Measurements from ENCODE around the gene KLHDC9.

The KLHDC9 gene

DNA sequence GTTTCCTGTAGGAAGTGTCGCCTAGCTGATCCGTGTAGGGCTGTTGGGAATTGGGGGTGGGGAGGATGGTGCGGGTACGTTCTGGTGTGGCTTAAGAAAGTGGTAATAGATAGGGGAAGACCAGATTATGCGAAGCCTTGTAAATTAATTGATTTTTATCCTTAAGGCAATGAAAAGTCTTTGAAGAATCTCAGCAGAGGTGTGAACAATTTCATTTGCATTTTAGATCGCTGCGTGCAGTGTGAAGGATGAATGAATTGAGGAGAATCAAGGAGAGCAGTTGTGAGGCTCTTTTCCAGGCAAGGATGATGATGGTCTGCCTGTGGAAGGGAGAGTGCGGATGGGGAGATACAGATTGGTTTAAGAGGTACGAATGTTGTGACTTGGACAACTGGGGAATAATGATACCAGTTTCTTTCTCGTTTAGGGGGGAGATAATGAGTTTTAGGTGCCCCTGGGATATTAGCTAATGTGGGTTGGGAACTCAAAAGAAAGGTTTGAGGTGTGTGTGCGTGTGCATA is 35.1 kb downstream of the KLHDC9 start:
- DNase-seq = no peak

DNA sequence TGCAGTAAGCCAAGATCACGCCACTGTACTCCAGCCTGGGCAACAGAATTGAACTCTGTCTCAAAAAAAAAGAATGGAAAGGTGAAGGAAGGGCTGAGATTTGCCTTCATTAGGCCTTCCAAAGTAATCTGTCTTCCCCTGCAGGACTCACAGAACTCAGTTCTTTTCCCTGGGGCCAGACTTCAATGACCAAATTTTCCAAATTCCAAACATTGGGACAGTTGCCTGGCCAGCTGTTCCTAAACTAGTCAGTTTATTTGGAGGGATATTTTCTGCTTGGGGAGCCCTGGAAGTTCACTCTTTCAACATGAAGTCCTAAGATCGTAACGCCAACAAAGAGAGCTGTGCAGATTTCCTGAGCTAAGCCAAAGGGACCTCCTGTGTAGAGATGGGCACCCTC is 39.7 kb downstream of the KLHDC9 start:
- no peak for DNase-seq

DNA sequence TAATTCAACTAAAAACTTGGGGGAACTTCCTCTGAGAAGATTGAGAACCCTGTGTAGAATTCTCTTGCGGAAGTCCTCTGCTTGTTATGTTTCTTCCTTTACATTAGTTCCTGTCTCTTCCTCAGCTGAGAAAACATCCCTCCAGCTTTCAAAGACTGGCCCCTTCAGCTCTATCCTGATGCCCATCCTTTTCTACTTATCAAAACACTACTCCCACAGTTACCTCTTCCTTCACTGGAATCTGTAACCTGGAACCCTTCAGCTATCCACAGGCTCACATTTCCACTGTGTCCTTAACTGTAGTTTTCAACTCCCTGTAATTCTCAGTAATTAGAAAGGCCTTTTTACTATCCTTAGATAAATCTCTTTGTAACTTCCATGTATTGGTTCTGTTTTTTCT is 40.3 kb downstream of the KLHDC9 start:
- DNase-seq = no peak

DNA sequence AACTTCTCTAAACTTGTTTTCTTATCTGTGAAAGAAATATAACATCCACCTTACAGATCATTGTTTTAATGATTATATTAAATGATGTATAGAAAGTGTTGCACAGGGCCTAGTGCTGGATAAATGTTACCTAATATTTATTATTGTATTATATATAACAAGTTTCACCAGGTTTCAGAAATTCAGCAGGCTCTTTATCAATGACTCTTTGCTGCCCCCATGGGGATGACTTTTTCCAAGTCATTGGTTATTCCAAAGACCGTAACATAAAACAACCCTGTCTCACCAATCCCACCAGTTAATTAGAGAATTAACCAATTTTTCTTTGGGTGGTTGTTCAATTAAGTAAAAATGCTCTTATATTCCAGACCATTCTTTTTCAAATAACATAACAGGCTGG is 41.6 kb downstream of the KLHDC9 start:
- DNase-seq = peak; percentile 35

DNA sequence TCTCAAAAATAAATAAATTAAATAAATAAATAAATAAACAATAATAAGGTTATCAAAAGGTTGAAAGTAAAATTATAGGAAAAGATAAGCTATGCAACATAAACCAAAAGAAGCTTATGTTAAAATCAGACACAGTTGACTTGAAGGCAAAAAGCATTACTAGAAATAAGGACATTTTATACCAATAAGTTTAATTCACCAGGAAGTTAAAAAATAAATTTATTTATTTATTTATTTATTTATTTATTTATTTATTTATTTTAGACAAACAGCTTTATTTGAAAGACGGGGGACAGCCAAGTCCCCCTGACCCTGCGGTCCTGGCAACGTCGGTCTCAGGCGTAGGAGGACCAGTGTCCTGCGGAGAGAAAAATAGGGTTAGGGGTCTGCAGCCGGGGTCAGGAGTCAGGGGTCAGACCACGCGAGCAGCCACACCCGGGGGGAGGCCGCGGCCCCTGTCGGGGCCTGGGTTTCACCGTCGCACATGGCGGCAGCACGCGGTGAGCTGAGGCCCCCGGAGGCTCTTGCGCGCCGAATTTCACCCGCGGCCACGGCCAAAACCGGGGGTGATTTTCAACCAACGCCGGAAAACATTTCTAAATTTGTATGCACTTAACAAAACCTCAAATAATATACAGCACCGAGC is 42.7 kb downstream of the KLHDC9 start:
- DNase-seq = no peak

DNA sequence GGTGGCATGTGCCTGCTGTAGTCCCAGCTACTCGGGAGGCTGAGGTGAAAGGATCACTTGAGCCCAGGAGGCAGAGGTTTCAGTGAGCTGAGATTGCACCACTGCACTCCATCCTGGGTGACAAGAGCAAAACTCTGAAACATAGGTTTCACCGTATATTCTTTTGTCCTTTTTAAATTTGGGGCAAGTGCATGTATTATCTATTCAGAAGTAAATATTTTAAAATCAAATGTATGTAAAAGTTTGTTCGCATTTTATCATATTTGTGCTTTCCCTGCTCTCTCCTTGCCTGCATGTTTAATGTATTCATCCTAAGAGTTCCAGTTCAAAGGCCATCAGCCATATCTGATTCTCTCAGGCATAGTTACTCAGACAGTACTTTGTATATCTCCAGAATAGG is 47.7 kb downstream of the KLHDC9 start:
- DNase-seq = no peak
